Superior temporal gyrus (tissue), 1 donor: ENCODE results near the gene SOX1.
A peak's percentile ranks its signal among the peaks of the same experiment; 100 is the strongest.

ENCODE experiments used
- DNase-seq: peaks from one replicate; pipeline ENCODE4 v3.0.0-alpha.2; 2016; ENCODE audit errors: extremely low spot score

Gene SOX1

GRCh38 chr13:112106478-112107141, 39.7 kb downstream of the SOX1 start:
- DNase-seq: peak; percentile 65

GRCh38 chr13:112107289-112107688, 40.3 kb downstream of the SOX1 start:
- no peak for DNase-seq

GRCh38 chr13:112110479-112110878, 43.5 kb downstream of the SOX1 start:
- DNase-seq: no peak

- DNase-seq: no peak
Measured at GRCh38 chr13:112111239-112111857, 44.4 kb downstream of the SOX1 start.

GRCh38 chr13:112112534-112113276, 45.8 kb downstream of the SOX1 start:
- DNase-seq: no peak

- no peak for DNase-seq
Measured at GRCh38 chr13:112113348-112113747, 46.4 kb downstream of the SOX1 start.

GRCh38 chr13:112113851-112114250, 46.9 kb downstream of the SOX1 start:
- DNase-seq: no peak

GRCh38 chr13:112114391-112114790, 47.4 kb downstream of the SOX1 start:
- no peak for DNase-seq

GRCh38 chr13:112115403-112116091, 48.6 kb downstream of the SOX1 start:
- DNase-seq: no peak

- DNase-seq: no peak
Measured at GRCh38 chr13:112116187-112116950, 49.4 kb downstream of the SOX1 start.

GRCh38 chr13:112117258-112117954, 50.5 kb downstream of the SOX1 start:
- no peak for DNase-seq

- no peak for DNase-seq
Measured at GRCh38 chr13:112117955-112118302, 51.0 kb downstream of the SOX1 start.

- DNase-seq: no peak
Measured at GRCh38 chr13:112118451-112119064, 51.6 kb downstream of the SOX1 start.

GRCh38 chr13:112119192-112120030, 52.5 kb downstream of the SOX1 start:
- no peak for DNase-seq

GRCh38 chr13:112120031-112120373, 53.1 kb downstream of the SOX1 start:
- DNase-seq: no peak
